Astrocyte of the spinal cord (primary cell): Measurements from ENCODE around the gene XRCC1.
A peak's percentile ranks its signal among the peaks of the same experiment; 100 is the strongest.
"Not testable (repeated sequence)": the region's sequence is repeated elsewhere in the genome, so short reads cannot be mapped to it uniquely, and the experiment has no call there.

Experiments used
- DNase-seq: peaks from one replicate; pipeline ENCODE4 v3.0.0; 2011; ENCODE audit warnings: low read depth, low spot score
- H3K4me3 ChIP-seq: 2 replicates; pipeline ENCODE4 v1.5.1; 2011; ENCODE audit warnings: low read depth, mild to moderate bottlenecking, low read length, moderate library complexity
- CTCF ChIP-seq: IDR thresholded peaks from 2 replicates; pipeline ENCODE4 v1.5.1; 2012; ENCODE audit warnings: low read depth, mild to moderate bottlenecking, low read length, inconsistent platforms
- in situ Hi-C: cut with HindIII; loops from 2 replicates; pipeline ENCODE4 v1.10.0; 2017; ENCODE audit warnings: low sequenced_read_pairs

Gene XRCC1

GRCh38 chr19:43519436-43520088 lies 55.8 kb downstream of the XRCC1 start:
- peak; percentile 92 for DNase-seq
- in situ Hi-C loops = no loop called here
- H3K4me3 ChIP-seq = no peak overlapping the region
- peak; percentile 85 for TF ChIP-seq CTCF

DNA sequence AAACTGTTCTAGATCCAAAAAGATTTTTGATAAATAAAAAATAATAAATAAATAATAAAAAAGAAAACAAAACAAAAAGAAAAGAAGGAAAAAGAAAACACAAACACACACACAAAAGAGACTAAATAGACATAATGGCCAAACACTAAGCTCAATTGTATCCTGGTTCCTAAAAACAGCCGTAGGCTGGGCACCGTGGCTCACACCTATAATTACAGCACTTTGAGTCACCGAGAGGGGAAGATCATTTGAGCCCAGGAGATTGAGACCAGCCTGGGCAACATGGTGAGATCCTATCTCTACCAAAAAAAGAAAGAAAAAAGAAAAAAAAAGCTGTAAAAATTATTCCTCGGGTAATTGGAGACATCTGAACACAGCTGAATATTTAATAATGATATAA lies 57.3 kb downstream of the XRCC1 start:
- H3K4me3 ChIP-seq = no peak overlapping the region
- in situ Hi-C loops = no loop called here
- DNase-seq = no peak
- TF ChIP-seq CTCF = no peak

GRCh38 chr19:43512399-43512798 lies 62.9 kb downstream of the XRCC1 start:
- H3K4me3 ChIP-seq = not testable (repeated sequence)

DNA sequence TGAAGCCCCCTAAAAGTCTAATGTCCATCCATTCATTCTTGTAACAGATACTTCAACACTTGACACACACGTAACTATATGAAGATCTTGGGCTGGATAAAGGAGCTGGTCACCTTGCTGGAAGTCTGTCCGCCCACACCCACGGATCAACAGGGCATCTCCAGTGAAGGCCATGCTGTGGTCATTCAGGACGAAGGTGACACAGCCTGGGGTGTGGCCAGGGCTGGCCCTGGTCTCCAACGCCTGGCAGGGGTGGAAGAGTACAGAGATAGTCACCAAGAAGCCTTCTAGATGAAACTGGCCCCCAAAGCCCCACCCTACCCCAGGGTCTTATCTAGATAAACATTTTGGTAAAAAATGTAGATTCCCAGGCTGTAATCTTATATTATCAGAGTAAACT lies 64.0 kb downstream of the XRCC1 start:
- in situ Hi-C loops = no loop called here
- no peak for TF ChIP-seq CTCF
- no peak for DNase-seq
- no peak overlapping the region for H3K4me3 ChIP-seq

More at GRCh38 chr19:43512399-43512798, 62.9 kb downstream of the XRCC1 start:
- in situ Hi-C loops, DNase-seq: not testable (repeated sequence)

DNA sequence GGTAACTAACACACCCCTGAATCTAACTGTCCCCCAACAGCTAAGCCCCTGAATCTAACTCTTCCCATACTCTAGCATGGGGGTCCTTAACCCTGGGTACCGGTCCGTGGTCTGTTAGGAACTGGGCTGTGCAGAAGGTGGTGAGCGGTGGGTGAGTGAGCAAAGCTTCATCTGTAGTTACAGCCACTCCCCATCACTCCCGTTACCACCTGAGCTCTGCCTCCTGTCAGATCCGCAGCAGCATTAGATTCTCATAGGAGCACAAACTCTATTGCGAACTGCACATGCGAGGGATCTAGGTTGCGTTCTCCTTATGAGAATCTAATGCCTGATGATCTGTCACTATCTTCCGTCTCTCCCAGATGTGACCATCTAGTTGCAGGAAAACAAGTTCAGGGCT lies 64.6 kb downstream of the XRCC1 start:
- in situ Hi-C loops = no loop called here
- DNase-seq = no peak
- H3K4me3 ChIP-seq = no peak overlapping the region
- TF ChIP-seq CTCF = no peak

DNA sequence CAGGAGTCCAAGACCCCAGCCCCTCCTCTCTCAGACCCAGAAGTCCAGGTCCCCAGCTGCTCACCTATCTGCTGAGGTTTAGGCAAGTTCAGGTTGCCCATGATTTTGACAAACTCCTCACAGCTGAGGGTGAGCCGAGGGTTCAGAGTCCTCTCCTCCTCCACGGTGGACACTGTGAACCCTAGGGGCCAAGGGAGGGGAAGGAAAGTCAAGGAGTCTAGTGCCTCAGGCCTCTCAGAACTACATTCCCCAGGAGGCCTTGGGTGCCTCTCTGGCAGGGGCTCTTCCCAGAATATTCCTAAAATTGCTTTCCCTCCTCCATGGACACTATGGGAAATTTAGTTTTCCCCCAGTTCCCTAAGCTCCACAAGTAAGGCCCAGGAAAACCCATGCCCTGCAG lies 67.4 kb downstream of the XRCC1 start:
- no peak for TF ChIP-seq CTCF
- in situ Hi-C loops = no loop called here
- H3K4me3 ChIP-seq = no peak overlapping the region
- no peak for DNase-seq

DNA sequence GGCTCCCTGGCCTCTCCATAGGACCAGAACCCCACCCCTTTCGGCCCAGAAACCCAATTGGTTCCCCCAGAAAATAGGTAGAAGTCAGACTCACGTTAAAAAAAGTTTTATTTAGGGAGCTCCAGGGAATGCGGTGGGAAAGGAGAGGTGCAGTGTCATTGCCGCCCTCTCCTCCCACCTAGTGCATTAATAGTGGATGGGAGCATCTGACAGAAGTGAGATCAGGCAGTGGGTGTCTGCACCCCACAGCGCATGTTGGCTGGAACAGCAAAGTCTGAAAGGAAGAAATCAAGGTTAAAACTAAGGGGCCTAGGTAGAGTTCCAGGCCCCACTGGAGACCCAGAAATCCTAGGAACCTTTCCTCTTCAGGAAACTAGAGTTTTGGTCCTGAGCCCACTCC lies 68.7 kb downstream of the XRCC1 start:
- no peak overlapping the region for H3K4me3 ChIP-seq
- DNase-seq = no peak
- no peak for TF ChIP-seq CTCF
- in situ Hi-C loops = no loop called here
